Measurements from ENCODE around the gene CCDC187.

GRCh38 chr9:136311051-136312008, 7.4 kb upstream of the CCDC187 start:
- TF ChIP-seq, protein P1, sequence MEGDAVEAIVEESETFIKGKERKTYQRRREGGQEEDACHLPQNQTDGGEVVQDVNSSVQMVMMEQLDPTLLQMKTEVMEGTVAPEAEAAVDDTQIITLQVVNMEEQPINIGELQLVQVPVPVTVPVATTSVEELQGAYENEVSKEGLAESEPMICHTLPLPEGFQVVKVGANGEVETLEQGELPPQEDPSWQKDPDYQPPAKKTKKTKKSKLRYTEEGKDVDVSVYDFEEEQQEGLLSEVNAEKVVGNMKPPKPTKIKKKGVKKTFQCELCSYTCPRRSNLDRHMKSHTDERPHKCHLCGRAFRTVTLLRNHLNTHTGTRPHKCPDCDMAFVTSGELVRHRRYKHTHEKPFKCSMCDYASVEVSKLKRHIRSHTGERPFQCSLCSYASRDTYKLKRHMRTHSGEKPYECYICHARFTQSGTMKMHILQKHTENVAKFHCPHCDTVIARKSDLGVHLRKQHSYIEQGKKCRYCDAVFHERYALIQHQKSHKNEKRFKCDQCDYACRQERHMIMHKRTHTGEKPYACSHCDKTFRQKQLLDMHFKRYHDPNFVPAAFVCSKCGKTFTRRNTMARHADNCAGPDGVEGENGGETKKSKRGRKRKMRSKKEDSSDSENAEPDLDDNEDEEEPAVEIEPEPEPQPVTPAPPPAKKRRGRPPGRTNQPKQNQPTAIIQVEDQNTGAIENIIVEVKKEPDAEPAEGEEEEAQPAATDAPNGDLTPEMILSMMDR (IDR thresholded peaks at IDR 0.05) = no peak
- no peak for TF ChIP-seq POLR2A (IDR thresholded peaks at IDR 0.05)

All from body of pancreas (tissue), 4 donors.